Ishikawa (cell line): ENCODE data around the gene MAGI1.
A peak's percentile ranks its signal among the peaks of the same experiment; 100 is the strongest.

ENCODE experiments used
- CREB1 ChIP-seq: IDR thresholded peaks from 2 replicates; pipeline ENCODE4 v1.6.1; 2012; ENCODE audit warnings: low read depth
- EGR1 ChIP-seq: IDR thresholded peaks from 2 replicates; pipeline ENCODE4 v1.6.1; 2012
- EP300 ChIP-seq: IDR thresholded peaks from 2 replicates; pipeline ENCODE4 v1.6.1; 2012; ENCODE audit warnings: borderline replicate concordance
- FOXM1 ChIP-seq: IDR thresholded peaks from 2 replicates; pipeline ENCODE4 v1.6.1; 2012; ENCODE audit warnings: low read depth, borderline replicate concordance
- NFIC ChIP-seq: IDR thresholded peaks from 2 replicates; pipeline ENCODE4 v1.6.1; 2012
- RAD21 ChIP-seq: IDR thresholded peaks from 2 replicates; pipeline ENCODE4 v1.6.1; 2012; ENCODE audit warnings: low read depth
- REST ChIP-seq: IDR thresholded peaks from 2 replicates; pipeline ENCODE4 v1.6.1; 2012; ENCODE audit warnings: low read depth, mild to moderate bottlenecking
- TAF1 ChIP-seq: IDR thresholded peaks from 2 replicates; pipeline ENCODE4 v1.6.1; 2012; ENCODE audit warnings: low read depth, mild to moderate bottlenecking
- TCF12 ChIP-seq: IDR thresholded peaks from 2 replicates; pipeline ENCODE4 v1.6.1; 2012; ENCODE audit warnings: low read depth
- TEAD4 ChIP-seq: IDR thresholded peaks from 2 replicates; pipeline ENCODE4 v1.6.1; 2012
- YY1 ChIP-seq: IDR thresholded peaks from 2 replicates; pipeline ENCODE4 v1.6.1; 2012; ENCODE audit warnings: low read depth
- ZBTB7A ChIP-seq: IDR thresholded peaks from 2 replicates; pipeline ENCODE4 v1.6.1; 2012; ENCODE audit warnings: low read depth
- TF ChIP-seq, protein P1 (sequence below): IDR thresholded peaks from 2 replicates; pipeline ENCODE4 v1.6.1; 2012
- TF ChIP-seq, protein P2 (sequence below): IDR thresholded peaks from 2 replicates; pipeline ENCODE4 v1.6.1; 2012

- TF ChIP-seq EP300, result no peak
- no peak; the same call in 1 of the 2 replicates for TF ChIP-seq NFIC
- TF ChIP-seq ZBTB7A, result no peak
- TF ChIP-seq REST, result no peak
- TF ChIP-seq TAF1, result no peak
- TF ChIP-seq RAD21, result no peak
- TF ChIP-seq CREB1, result no peak
- TF ChIP-seq YY1, result no peak
- TF ChIP-seq FOXM1, result no peak
- TF ChIP-seq TCF12, result 0 out of 2 replicates have a peak, but pooled peaks have one; percentile 12
- TF ChIP-seq EGR1, result no peak
- TF ChIP-seq TEAD4, result 0 out of 2 replicates have a peak, but pooled peaks have one; percentile 19
- TF ChIP-seq, protein P1, sequence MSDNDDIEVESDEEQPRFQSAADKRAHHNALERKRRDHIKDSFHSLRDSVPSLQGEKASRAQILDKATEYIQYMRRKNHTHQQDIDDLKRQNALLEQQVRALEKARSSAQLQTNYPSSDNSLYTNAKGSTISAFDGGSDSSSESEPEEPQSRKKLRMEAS, result no peak
- TF ChIP-seq, protein P2, sequence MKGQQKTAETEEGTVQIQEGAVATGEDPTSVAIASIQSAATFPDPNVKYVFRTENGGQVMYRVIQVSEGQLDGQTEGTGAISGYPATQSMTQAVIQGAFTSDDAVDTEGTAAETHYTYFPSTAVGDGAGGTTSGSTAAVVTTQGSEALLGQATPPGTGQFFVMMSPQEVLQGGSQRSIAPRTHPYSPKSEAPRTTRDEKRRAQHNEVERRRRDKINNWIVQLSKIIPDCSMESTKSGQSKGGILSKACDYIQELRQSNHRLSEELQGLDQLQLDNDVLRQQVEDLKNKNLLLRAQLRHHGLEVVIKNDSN, result no peak
These were observed 110.6 kb downstream of the MAGI1 start for GRCh38 chr3:65928110-65928509.
